Endothelial cell (in vitro differentiated cells): ENCODE data around the gene RAPGEF2. TPM values are rescaled to one million over a fixed set of nuclear protein-coding genes. Genes with fewer than 3 reads are reported as not detected.
"Not testable (repeated sequence)": the region's sequence is repeated elsewhere in the genome, so short reads cannot be mapped to it uniquely, and the experiment has no call there.

Experiments used
- DNase-seq: peaks from one replicate; pipeline ENCODE4 v3.0.0; 2021; ENCODE audit warnings: low spot score
- H3K27ac Mint-ChIP-seq: one replicate; pipeline ENCODE4 v1.8.0; 2021; ENCODE audit warnings: mixed read lengths, inconsistent platforms; ENCODE audit not compliant: unreplicated experiment
- H3K27me3 Mint-ChIP-seq: one replicate; pipeline ENCODE4 v1.8.0; 2021; ENCODE audit warnings: mild to moderate bottlenecking, moderate library complexity, mixed read lengths, inconsistent platforms; ENCODE audit not compliant: unreplicated experiment
- H3K36me3 Mint-ChIP-seq: one replicate; pipeline ENCODE4 v1.8.0; 2021; ENCODE audit warnings: mild to moderate bottlenecking, low read depth, mixed read lengths, inconsistent platforms; ENCODE audit not compliant: unreplicated experiment
- H3K4me1 Mint-ChIP-seq: one replicate; pipeline ENCODE4 v1.8.0; 2021; ENCODE audit warnings: mild to moderate bottlenecking, mixed read lengths, inconsistent platforms; ENCODE audit not compliant: unreplicated experiment
- H3K4me3 Mint-ChIP-seq: one replicate; pipeline ENCODE4 v1.8.0; 2021; ENCODE audit warnings: mild to moderate bottlenecking, mixed read lengths, inconsistent platforms; ENCODE audit not compliant: unreplicated experiment
- H3K9me3 Mint-ChIP-seq: one replicate; pipeline ENCODE4 v1.8.0; 2021; ENCODE audit warnings: mixed read lengths, inconsistent platforms; ENCODE audit not compliant: unreplicated experiment
- CTCF ChIP-seq: fragments of 200-600 bp; sonication (generic); IDR thresholded peaks from one replicate; pipeline ENCODE4 v1.5.0; 2021; ENCODE audit warnings: antibody characterized with exemption; ENCODE audit not compliant: unreplicated experiment
- total RNA-seq: library from RNA; stranded (reverse); fragmentation: NEBNext Ultra II Directional; extraction: Animal tissue kit (Norgen Biotek cat#: 25700); gene quantifications from one replicate; pipeline ENCODE4 v1.2.1, GENCODE V29; 2021; ENCODE audit not compliant: unreplicated experiment

Gene RAPGEF2
- total RNA-seq, 1 donor from 2014 or later = 108 TPM

- Mint-ChIP-seq H3K4me1 (peaks cover 2% of the 10 kb centered on the region), H3K4me3 (no peak overlapping the region), H3K27me3 (peaks cover 2% of the 10 kb centered on the region), H3K9me3 (no peaks in the 10 kb centered on the region), H3K27ac (no peak overlapping the region), H3K36me3 (peaks cover 4% of the 10 kb centered on the region)
- TF ChIP-seq CTCF = no peak
- no peak for DNase-seq
Measured at GRCh38 chr4:159376289-159376688, 273.4 kb downstream of the RAPGEF2 start.

GRCh38 chr4:159378056-159378616, 275.3 kb downstream of the RAPGEF2 start:
- Mint-ChIP-seq H3K4me3 (no peak overlapping the region), H3K4me1 (peaks cover 7% of the 10 kb centered on the region), H3K9me3 (no peaks in the 10 kb centered on the region), H3K27me3 (peaks cover 2% of the 10 kb centered on the region), H3K36me3 (peaks cover 4% of the 10 kb centered on the region), H3K27ac (no peak overlapping the region)
- TF ChIP-seq CTCF = no peak
- no peak for DNase-seq

GRCh38 chr4:159379064-159379463, 276.2 kb downstream of the RAPGEF2 start:
- DNase-seq, H3K9me3 Mint-ChIP-seq, H3K36me3 Mint-ChIP-seq, H3K27me3 Mint-ChIP-seq, H3K4me3 Mint-ChIP-seq, H3K4me1 Mint-ChIP-seq, H3K27ac Mint-ChIP-seq: not testable (repeated sequence)

- Mint-ChIP-seq H3K4me3 (no peak overlapping the region), H3K4me1 (peaks cover 13% of the 10 kb centered on the region), H3K27me3 (peaks cover 3% of the 10 kb centered on the region), H3K27ac (no peak overlapping the region), H3K9me3 (no peaks in the 10 kb centered on the region), H3K36me3 (peaks cover 4% of the 10 kb centered on the region)
- no peak for TF ChIP-seq CTCF
- DNase-seq = no peak
Measured at GRCh38 chr4:159379836-159380235, 277.0 kb downstream of the RAPGEF2 start.

GRCh38 chr4:159382856-159383561, 280.1 kb downstream of the RAPGEF2 start:
- no peak overlapping the region for H3K27ac Mint-ChIP-seq
- H3K27me3 Mint-ChIP-seq = peaks cover 5% of the 10 kb centered on the region
- no peak for TF ChIP-seq CTCF
- no peaks in the 10 kb centered on the region for H3K9me3 Mint-ChIP-seq
- DNase-seq = no peak
- peaks cover 4% of the 10 kb centered on the region for H3K36me3 Mint-ChIP-seq
- no peak overlapping the region for H3K4me3 Mint-ChIP-seq
- peaks cover 15% of the 10 kb centered on the region for H3K4me1 Mint-ChIP-seq
